ENCODE measurements around the gene HOXD11.

- TF ChIP-seq CTCF (IDR thresholded peaks at IDR 0.05) (no peak), POLR2A (IDR thresholded peaks at IDR 0.05) (no peak)
Observed at GRCh38 chr2:176147800-176148496, 40.9 kb downstream of the HOXD11 start.

Measured in stomach (tissue), 4 donors.